GM13977 (cell line): ENCODE data around the gene CIBAR2.

ENCODE experiments used
- DNase-seq: peaks from one replicate; pipeline ENCODE4 v3.0.0; 2012; ENCODE audit warnings: low spot score
- CTCF ChIP-seq: IDR thresholded peaks from 2 replicates; pipeline ENCODE4 v1.5.1; 2012; ENCODE audit warnings: mild to moderate bottlenecking, control low read depth; ENCODE audit not compliant: insufficient read depth; ENCODE audit errors: extremely low read depth, missing control alignments
- in situ Hi-C: fragments of 300-500 bp; cut with MboI; formaldehyde crosslinking; loops from one replicate; pipeline ENCODE4 v1.12.0; 2022; ENCODE audit warnings: low sequenced_read_pairs, low pct_unique_long_range_greater_than_20kb, mixed read lengths, inconsistent platforms; ENCODE audit not compliant: unreplicated experiment

The CIBAR2 gene

GRCh38 chr16:85103114-85104079 lies 8.9 kb downstream of the CIBAR2 start:
- no peak for DNase-seq
- no peak for TF ChIP-seq CTCF
- in situ Hi-C loops = no loop called here

- in situ Hi-C loops = no loop called here
- DNase-seq = no peak
- TF ChIP-seq CTCF = no peak
These were observed 10.2 kb downstream of the CIBAR2 start for GRCh38 chr16:85101956-85102630.

- DNase-seq = no peak
- no peak for TF ChIP-seq CTCF
- in situ Hi-C loops = no loop called here
These were observed 12.0 kb downstream of the CIBAR2 start for GRCh38 chr16:85100265-85100664.

- in situ Hi-C loops = no loop called here
- no peak for TF ChIP-seq CTCF
- DNase-seq = no peak
These were observed 13.7 kb downstream of the CIBAR2 start for GRCh38 chr16:85098565-85098964.

- in situ Hi-C loops = no loop called here
- TF ChIP-seq CTCF = no peak
- no peak for DNase-seq
These were observed 15.4 kb downstream of the CIBAR2 start for GRCh38 chr16:85096921-85097320.

- in situ Hi-C loops = no loop called here
- DNase-seq = no peak
- TF ChIP-seq CTCF = no peak
These were observed 17.5 kb downstream of the CIBAR2 start for GRCh38 chr16:85094812-85095211.
